ENCODE measurements around the gene KRT39. TPM values are rescaled to one million over a fixed set of nuclear protein-coding genes. Genes with fewer than 3 reads are reported as not detected.

KRT39 gene
- total and polyA plus RNA-seq, 2 of the 13 experiments (the other 11 are each of a cell fraction or from before 2014, with no cell fraction given): 0.07 to 1.2 TPM

DNA sequence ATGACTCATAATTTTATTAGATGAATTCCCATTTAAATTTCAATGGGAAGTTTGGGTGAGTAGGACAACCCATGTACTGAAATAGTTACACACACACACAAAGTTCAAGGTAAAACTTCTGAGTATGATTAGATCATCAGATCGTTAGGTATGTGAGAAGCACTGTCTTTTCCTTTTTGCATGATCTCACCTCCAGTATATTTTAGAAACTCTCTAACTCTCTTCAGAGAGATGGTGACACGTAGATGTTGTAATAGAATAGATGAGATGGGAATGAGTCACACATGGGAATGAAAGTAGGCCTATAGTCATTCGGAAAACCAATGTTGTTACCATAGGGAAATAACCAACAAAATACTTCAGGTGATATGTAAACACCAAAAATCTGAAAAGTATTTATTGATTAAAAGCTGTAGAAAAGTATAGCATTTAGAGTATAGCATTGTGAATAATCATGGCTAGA, 51.5 kb downstream of the KRT39 start (continued):
- TF ChIP-seq, protein P1, sequence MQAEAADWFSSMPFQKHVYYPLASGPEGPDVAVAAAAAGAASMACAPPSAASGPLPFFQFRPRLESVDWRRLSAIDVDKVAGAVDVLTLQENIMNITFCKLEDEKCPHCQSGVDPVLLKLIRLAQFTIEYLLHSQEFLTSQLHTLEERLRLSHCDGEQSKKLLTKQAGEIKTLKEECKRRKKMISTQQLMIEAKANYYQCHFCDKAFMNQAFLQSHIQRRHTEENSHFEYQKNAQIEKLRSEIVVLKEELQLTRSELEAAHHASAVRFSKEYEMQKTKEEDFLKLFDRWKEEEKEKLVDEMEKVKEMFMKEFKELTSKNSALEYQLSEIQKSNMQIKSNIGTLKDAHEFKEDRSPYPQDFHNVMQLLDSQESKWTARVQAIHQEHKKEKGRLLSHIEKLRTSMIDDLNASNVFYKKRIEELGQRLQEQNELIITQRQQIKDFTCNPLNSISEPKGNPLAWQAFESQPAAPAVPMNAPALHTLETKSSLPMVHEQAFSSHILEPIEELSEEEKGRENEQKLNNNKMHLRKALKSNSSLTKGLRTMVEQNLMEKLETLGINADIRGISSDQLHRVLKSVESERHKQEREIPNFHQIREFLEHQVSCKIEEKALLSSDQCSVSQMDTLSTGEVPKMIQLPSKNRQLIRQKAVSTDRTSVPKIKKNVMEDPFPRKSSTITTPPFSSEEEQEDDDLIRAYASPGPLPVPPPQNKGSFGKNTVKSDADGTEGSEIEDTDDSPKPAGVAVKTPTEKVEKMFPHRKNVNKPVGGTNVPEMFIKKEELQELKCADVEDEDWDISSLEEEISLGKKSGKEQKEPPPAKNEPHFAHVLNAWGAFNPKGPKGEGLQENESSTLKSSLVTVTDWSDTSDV (CRISPR knock-in tag; IDR thresholded peaks at IDR 0.05): no peak
- TF ChIP-seq SRSF4 (IDR thresholded peaks at IDR 0.05; ENCODE audit: low read depth, low read length, poor library complexity, severe bottlenecking) (no peak), SMC3 (IDR thresholded peaks at IDR 0.05; ENCODE audit: low read length) (peak; percentile 4), FOSL1 (CRISPR knock-in tag; IDR thresholded peaks at IDR 0.05; ENCODE audit: borderline replicate concordance) (0 out of 2 replicates have a peak, but pooled peaks have one; percentile 18), KDM6A (CRISPR knock-in tag; IDR thresholded peaks at IDR 0.05; ENCODE audit: low read depth) (0 out of 2 replicates have a peak, but pooled peaks have one; percentile 16), ZNF569 (CRISPR knock-in tag; IDR thresholded peaks at IDR 0.05; ENCODE audit: borderline replicate concordance) (no peak), MYNN (CRISPR knock-in tag; IDR thresholded peaks at IDR 0.05; ENCODE audit: low read depth) (no peak), FOXM1 (CRISPR knock-in tag; IDR thresholded peaks at IDR 0.05) (no peak), RXRB (CRISPR knock-in tag; IDR thresholded peaks at IDR 0.05; ENCODE audit: borderline replicate concordance) (peak; percentile 83), MAF1 (CRISPR knock-in tag; IDR thresholded peaks at IDR 0.05; ENCODE audit: borderline replicate concordance) (no peak), ZNF180 (CRISPR knock-in tag; IDR thresholded peaks at IDR 0.05; ENCODE audit: borderline replicate concordance, low read depth) (no peak), ZMAT3 (CRISPR knock-in tag; conservative IDR thresholded peaks at IDR 0.05) (no peak), ZNF17 (CRISPR knock-in tag; IDR thresholded peaks at IDR 0.05) (no peak), ZNF749 (CRISPR knock-in tag; IDR thresholded peaks at IDR 0.05; ENCODE audit: borderline replicate concordance) (no peak), KLF12 (CRISPR knock-in tag; IDR thresholded peaks at IDR 0.05; ENCODE audit: borderline replicate concordance) (no peak), ASH2L (IDR thresholded peaks at IDR 0.05; ENCODE audit: insufficient read length, low read depth, low read length) (peak; percentile 38), MAFK (conservative IDR thresholded peaks at IDR 0.05 in 1 of 2, IDR thresholded peaks at IDR 0.05 in 1 of 2; ENCODE audit: low read length in 2 of 2) (no peak), KDM1A (CRISPR knock-in tag; IDR thresholded peaks at IDR 0.05) (no peak), CENPT (CRISPR knock-in tag; IDR thresholded peaks at IDR 0.05; ENCODE audit: low read depth) (no peak), SMARCC2 (IDR thresholded peaks at IDR 0.05) (0 out of 2 replicates have a peak, but pooled peaks have one; percentile 6)
- TF ChIP-seq, protein P2, sequence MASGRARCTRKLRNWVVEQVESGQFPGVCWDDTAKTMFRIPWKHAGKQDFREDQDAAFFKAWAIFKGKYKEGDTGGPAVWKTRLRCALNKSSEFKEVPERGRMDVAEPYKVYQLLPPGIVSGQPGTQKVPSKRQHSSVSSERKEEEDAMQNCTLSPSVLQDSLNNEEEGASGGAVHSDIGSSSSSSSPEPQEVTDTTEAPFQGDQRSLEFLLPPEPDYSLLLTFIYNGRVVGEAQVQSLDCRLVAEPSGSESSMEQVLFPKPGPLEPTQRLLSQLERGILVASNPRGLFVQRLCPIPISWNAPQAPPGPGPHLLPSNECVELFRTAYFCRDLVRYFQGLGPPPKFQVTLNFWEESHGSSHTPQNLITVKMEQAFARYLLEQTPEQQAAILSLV (CRISPR knock-in tag; IDR thresholded peaks at IDR 0.05; ENCODE audit: borderline replicate concordance): no peak
- TF ChIP-seq, protein P3, sequence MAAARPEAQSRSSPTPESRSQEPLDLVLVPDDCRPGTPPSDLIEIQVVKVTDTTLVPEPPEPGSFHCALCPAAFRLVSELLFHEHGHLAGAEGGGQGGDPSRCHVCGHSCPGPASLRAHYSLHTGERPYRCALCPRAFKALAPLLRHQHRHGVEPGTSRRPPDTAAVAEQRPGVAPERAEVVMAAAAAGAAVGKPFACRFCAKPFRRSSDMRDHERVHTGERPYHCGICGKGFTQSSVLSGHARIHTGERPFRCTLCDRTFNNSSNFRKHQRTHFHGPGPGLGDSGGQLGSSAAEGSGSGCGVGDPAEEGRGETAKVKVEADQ (CRISPR knock-in tag; IDR thresholded peaks at IDR 0.05; ENCODE audit: borderline replicate concordance): no peak
- TF ChIP-seq, protein P4, sequence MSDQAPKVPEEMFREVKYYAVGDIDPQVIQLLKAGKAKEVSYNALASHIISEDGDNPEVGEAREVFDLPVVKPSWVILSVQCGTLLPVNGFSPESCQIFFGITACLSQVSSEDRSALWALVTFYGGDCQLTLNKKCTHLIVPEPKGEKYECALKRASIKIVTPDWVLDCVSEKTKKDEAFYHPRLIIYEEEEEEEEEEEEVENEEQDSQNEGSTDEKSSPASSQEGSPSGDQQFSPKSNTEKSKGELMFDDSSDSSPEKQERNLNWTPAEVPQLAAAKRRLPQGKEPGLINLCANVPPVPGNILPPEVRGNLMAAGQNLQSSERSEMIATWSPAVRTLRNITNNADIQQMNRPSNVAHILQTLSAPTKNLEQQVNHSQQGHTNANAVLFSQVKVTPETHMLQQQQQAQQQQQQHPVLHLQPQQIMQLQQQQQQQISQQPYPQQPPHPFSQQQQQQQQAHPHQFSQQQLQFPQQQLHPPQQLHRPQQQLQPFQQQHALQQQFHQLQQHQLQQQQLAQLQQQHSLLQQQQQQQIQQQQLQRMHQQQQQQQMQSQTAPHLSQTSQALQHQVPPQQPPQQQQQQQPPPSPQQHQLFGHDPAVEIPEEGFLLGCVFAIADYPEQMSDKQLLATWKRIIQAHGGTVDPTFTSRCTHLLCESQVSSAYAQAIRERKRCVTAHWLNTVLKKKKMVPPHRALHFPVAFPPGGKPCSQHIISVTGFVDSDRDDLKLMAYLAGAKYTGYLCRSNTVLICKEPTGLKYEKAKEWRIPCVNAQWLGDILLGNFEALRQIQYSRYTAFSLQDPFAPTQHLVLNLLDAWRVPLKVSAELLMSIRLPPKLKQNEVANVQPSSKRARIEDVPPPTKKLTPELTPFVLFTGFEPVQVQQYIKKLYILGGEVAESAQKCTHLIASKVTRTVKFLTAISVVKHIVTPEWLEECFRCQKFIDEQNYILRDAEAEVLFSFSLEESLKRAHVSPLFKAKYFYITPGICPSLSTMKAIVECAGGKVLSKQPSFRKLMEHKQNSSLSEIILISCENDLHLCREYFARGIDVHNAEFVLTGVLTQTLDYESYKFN (CRISPR knock-in tag; conservative IDR thresholded peaks at IDR 0.05): peak; percentile 44

All from HepG2 (cell line).